NT2/D1 (cell line): ENCODE results near the gene TBC1D24.

Experiments
- SUZ12 ChIP-seq: IDR thresholded peaks from 2 replicates; pipeline ENCODE4 v1.6.1; 2011; ENCODE audit not compliant: insufficient read length, insufficient read depth; ENCODE audit errors: extremely low read depth
- YY1 ChIP-seq: IDR thresholded peaks from 2 replicates; pipeline ENCODE4 v1.6.1; 2011; ENCODE audit not compliant: insufficient read length, insufficient read depth
- ZNF274 ChIP-seq: IDR thresholded peaks from 2 replicates; pipeline ENCODE4 v1.6.1; 2011; ENCODE audit warnings: mild to moderate bottlenecking, low read depth, low read length

DNA sequence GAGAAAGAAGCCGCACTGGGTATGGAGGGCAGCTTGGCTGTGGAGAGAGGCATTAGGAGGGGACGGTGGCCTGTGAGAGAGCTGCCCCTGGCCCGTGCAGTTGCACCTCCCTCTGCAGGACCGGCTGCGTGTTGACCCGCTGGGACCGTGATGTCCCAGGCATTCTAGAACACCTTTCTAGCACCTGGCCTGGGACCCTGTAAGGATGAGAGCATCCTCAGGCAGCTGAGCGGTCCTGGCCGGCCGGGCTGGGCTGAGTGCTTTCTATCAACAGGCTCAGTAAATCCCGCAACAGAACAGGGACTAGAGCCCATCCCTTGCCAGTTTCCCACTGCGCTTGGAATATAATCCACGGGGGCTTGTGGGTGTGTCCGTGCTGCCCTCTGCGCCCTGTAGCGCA, 14.7 kb downstream of the TBC1D24 start:
- TF ChIP-seq ZNF274: no peak
- no peak for TF ChIP-seq YY1
- no peak for TF ChIP-seq SUZ12
